Measurements from ENCODE around the gene SPTBN1.

The SPTBN1 gene

GRCh38 chr2:54540194-54540593, 84.1 kb downstream of the SPTBN1 start:
- Histone ChIP-seq H3K9me2 (replicated peaks; ENCODE audit: low read depth, low read length) (no peaks in the 10 kb centered on the region), H3F3A (ENCODE audit: low read depth) (no peaks in the 10 kb centered on the region), H3K79me2 (ENCODE audit: insufficient read depth, low read length) (no peaks in the 10 kb centered on the region), H2AFZ (ENCODE audit: low read length) (no peak overlapping the region), H4K20me1 (ENCODE audit: insufficient read depth, low read length, poor library complexity, severe bottlenecking) (no peaks in the 10 kb centered on the region), H3K27me3 (ENCODE audit: insufficient read depth, low read length, poor library complexity, severe bottlenecking) (no peaks in the 10 kb centered on the region), H3K4me1 (ENCODE audit: insufficient read depth, low read length, poor library complexity, severe bottlenecking) (no peaks in the 10 kb centered on the region), H3K9ac (ENCODE audit: low read depth, low read length, poor library complexity, severe bottlenecking) (no peak overlapping the region), H3K36me3 (ENCODE audit: insufficient read depth, low read length) (no peaks in the 10 kb centered on the region), H3K9me3 (ENCODE audit: insufficient read depth, low read depth, low read length) (no peaks in the 10 kb centered on the region), H3K4me2 (ENCODE audit: low read depth, low read length, poor library complexity, severe bottlenecking) (no peak overlapping the region), H3K4me3 (ENCODE audit: low read length, poor library complexity, severe bottlenecking) (no peak overlapping the region)
- no peak for TF ChIP-seq CTCF (conservative IDR thresholded peaks at IDR 0.05; ENCODE audit: low read length)
- no peak for TF ChIP-seq EZH2phosphoT487 (IDR thresholded peaks at IDR 0.05; ENCODE audit: borderline replicate concordance)

- no peaks in the 10 kb centered on the region for H3K36me3 ChIP-seq (ENCODE audit: insufficient read depth, low read length)
- H3K9me2 ChIP-seq (replicated peaks; ENCODE audit: low read depth, low read length), result no peaks in the 10 kb centered on the region
- H3F3A ChIP-seq (ENCODE audit: low read depth), result no peaks in the 10 kb centered on the region
- no peak overlapping the region for H3K9ac ChIP-seq (ENCODE audit: low read depth, low read length, poor library complexity, severe bottlenecking)
- no peaks in the 10 kb centered on the region for H3K9me3 ChIP-seq (ENCODE audit: insufficient read depth, low read depth, low read length)
- no peaks in the 10 kb centered on the region for H3K27me3 ChIP-seq (ENCODE audit: insufficient read depth, low read length, poor library complexity, severe bottlenecking)
- H3K4me2 ChIP-seq (ENCODE audit: low read depth, low read length, poor library complexity, severe bottlenecking), result no peak overlapping the region
- H4K20me1 ChIP-seq (ENCODE audit: insufficient read depth, low read length, poor library complexity, severe bottlenecking), result no peaks in the 10 kb centered on the region
- H3K4me1 ChIP-seq (ENCODE audit: insufficient read depth, low read length, poor library complexity, severe bottlenecking), result peaks cover 15% of the 10 kb centered on the region
- H3K4me3 ChIP-seq (ENCODE audit: low read length, poor library complexity, severe bottlenecking), result no peak overlapping the region
- TF ChIP-seq CTCF (conservative IDR thresholded peaks at IDR 0.05; ENCODE audit: low read length) (no peak), EZH2phosphoT487 (IDR thresholded peaks at IDR 0.05; ENCODE audit: borderline replicate concordance) (no peak)
- H3K79me2 ChIP-seq (ENCODE audit: insufficient read depth, low read length), result no peaks in the 10 kb centered on the region
- H2AFZ ChIP-seq (ENCODE audit: low read length), result no peak overlapping the region
Observed at GRCh38 chr2:54541995-54542394, 85.9 kb downstream of the SPTBN1 start.

- Histone ChIP-seq H3K79me2 (ENCODE audit: insufficient read depth, low read length) (no peaks in the 10 kb centered on the region), H3K27me3 (ENCODE audit: insufficient read depth, low read length, poor library complexity, severe bottlenecking) (no peaks in the 10 kb centered on the region), H3K4me1 (ENCODE audit: insufficient read depth, low read length, poor library complexity, severe bottlenecking) (peaks cover 21% of the 10 kb centered on the region), H4K20me1 (ENCODE audit: insufficient read depth, low read length, poor library complexity, severe bottlenecking) (no peaks in the 10 kb centered on the region), H3K36me3 (ENCODE audit: insufficient read depth, low read length) (no peaks in the 10 kb centered on the region), H3K9me2 (replicated peaks; ENCODE audit: low read depth, low read length) (no peaks in the 10 kb centered on the region), H2AFZ (ENCODE audit: low read length) (no peak overlapping the region), H3K9me3 (ENCODE audit: insufficient read depth, low read depth, low read length) (no peaks in the 10 kb centered on the region), H3K9ac (ENCODE audit: low read depth, low read length, poor library complexity, severe bottlenecking) (no peak overlapping the region), H3K4me2 (ENCODE audit: low read depth, low read length, poor library complexity, severe bottlenecking) (no peak overlapping the region), H3K4me3 (ENCODE audit: low read length, poor library complexity, severe bottlenecking) (no peak overlapping the region), H3F3A (ENCODE audit: low read depth) (no peaks in the 10 kb centered on the region)
- TF ChIP-seq CTCF (conservative IDR thresholded peaks at IDR 0.05; ENCODE audit: low read length), result no peak
- no peak for TF ChIP-seq EZH2phosphoT487 (IDR thresholded peaks at IDR 0.05; ENCODE audit: borderline replicate concordance)
Observed at GRCh38 chr2:54543733-54544396, 87.7 kb downstream of the SPTBN1 start.
